ENCODE measurements around the gene F7. TPM values are rescaled to one million over a fixed set of nuclear protein-coding genes. Genes with fewer than 3 reads are reported as not detected.

F7 gene
- total RNA-seq, 4 donors from 2014 or later: 0.20 to 1.2 TPM; not detected in 2

DNA sequence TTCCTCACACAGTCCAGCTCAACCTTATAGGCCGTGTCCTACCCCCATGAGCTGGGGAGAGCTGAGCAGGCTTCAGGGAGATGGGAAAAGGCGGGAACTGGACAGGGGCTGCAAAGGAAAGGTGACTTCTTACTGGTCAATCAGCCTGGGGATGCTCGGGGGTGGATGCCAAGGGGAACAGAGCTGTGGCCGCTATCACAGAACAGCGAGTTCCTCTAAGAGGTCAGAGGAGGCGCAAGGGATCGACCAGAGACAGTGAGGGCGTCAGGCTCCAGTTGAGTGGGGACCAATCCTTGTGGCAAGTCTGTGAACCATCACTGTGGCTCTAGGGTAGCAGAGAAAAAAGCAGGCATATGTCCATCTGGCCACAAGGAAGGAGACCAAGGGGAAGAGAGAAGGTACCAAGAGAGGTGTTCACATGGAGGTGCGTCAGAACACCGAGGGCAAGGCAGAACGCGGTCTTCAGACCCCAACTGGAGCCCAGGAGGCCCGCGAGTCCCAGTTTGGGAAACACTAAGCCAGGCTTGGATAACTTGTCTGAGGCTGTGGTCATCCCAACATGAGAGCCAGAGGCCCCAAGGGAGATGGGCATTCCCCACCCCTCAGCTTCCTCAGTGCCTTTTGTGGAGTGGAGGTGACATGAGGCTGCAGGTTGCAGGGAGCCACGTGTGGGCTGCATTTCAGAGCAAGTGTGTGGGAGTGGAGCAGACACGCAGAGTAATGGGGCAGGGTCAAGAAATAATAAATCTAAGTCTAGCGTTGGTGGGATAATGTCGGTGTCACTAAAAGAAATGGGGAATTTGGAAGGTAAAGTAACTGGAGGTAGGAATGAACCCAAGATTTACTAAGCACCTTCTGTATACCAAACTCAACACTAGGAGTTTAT, 20.9 kb downstream of the F7 start:
- H3K9me3 ChIP-seq: no peaks in the 10 kb centered on the region
- no peaks in the 10 kb centered on the region for H3K36me3 ChIP-seq
- H3K4me1 ChIP-seq: no peaks in the 10 kb centered on the region
- DNase-seq: peak in 1 of 2 donors; percentile 3
- no peak for TF ChIP-seq POLR2A (IDR thresholded peaks at IDR 0.05)
- TF ChIP-seq, protein P1, sequence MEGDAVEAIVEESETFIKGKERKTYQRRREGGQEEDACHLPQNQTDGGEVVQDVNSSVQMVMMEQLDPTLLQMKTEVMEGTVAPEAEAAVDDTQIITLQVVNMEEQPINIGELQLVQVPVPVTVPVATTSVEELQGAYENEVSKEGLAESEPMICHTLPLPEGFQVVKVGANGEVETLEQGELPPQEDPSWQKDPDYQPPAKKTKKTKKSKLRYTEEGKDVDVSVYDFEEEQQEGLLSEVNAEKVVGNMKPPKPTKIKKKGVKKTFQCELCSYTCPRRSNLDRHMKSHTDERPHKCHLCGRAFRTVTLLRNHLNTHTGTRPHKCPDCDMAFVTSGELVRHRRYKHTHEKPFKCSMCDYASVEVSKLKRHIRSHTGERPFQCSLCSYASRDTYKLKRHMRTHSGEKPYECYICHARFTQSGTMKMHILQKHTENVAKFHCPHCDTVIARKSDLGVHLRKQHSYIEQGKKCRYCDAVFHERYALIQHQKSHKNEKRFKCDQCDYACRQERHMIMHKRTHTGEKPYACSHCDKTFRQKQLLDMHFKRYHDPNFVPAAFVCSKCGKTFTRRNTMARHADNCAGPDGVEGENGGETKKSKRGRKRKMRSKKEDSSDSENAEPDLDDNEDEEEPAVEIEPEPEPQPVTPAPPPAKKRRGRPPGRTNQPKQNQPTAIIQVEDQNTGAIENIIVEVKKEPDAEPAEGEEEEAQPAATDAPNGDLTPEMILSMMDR (IDR thresholded peaks at IDR 0.05 in 4 of 5, conservative IDR thresholded peaks at IDR 0.05 in 1 of 5): no peak
- no peaks in the 10 kb centered on the region for H3K27me3 ChIP-seq
- H3K27ac ChIP-seq: no peak overlapping the region
- in situ Hi-C loops (cut with MboI; ENCODE audit: low sequenced_read_pairs in 4 of 4) (no loop called here), intact Hi-C loops (cut with DNase I; ENCODE audit: low total_unique reads) (no loop called here)
- no peak overlapping the region for H3K4me3 ChIP-seq
- ATAC-seq: no peak

- in situ Hi-C loops (cut with MboI; ENCODE audit: low sequenced_read_pairs in 4 of 4): no loop called here
- Histone ChIP-seq H3K27ac (no peak overlapping the region), H3K27me3 (no peaks in the 10 kb centered on the region), H3K9me3 (no peaks in the 10 kb centered on the region), H3K4me1 (no peaks in the 10 kb centered on the region), H3K4me3 (no peak overlapping the region), H3K36me3 (no peaks in the 10 kb centered on the region)
- ATAC-seq (no peak), DNase-seq (peak in 1 of 2 donors; percentile 5)
- intact Hi-C loops (cut with DNase I; ENCODE audit: low total_unique reads): no loop called here
- TF ChIP-seq, protein P1 (IDR thresholded peaks at IDR 0.05 in 4 of 5, conservative IDR thresholded peaks at IDR 0.05 in 1 of 5): no peak
- TF ChIP-seq POLR2A (IDR thresholded peaks at IDR 0.05): no peak
Observed at GRCh38 chr13:113129480-113129879, 23.9 kb downstream of the F7 start.

DNA sequence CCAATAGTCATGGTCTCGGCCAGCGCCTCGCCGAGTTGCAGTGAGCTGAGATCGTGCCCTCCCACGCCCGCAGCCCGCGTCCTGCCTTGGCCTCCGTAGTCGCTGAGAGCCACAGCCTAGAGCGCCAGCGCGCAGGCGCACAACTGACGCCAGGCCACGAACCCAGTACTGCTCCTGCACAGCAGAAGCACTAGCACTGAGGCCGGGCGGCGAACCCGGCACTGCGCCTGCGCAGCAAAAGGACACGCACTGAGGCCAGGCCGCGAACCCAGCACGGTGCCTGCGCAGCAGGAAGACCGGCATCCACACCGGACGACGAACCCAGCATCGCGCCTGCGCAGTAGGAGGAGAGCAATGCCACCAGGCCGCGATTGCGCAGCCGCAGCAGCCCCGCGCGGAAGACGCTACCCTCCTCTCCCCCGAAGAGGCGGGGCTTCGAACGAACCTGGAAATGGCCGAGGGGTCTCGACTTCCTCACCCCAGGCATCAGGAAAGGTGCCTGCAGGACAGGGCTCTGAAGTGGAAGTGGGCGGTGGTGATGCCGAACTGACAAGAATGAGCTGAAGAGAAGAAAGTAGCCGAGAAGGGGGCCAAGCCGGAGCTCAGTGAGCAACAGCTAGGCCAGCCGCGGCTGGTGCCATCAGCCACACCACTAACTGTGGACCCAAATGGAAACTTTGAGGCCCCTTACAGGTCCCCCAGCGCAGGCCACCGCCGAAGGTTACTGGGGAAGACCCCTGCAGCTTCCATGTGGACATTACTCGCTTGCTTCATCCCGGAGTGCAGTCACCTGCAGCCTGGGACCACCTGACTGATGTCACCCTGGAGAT, 24.5 kb downstream of the F7 start:
- in situ Hi-C loops (cut with MboI; ENCODE audit: low sequenced_read_pairs in 4 of 4): no loop called here
- Histone ChIP-seq H3K27me3 (no peaks in the 10 kb centered on the region), H3K27ac (no peak overlapping the region), H3K36me3 (no peaks in the 10 kb centered on the region), H3K4me3 (peak overlapping the region in 1 of 4 donors; percentile 2), H3K9me3 (no peaks in the 10 kb centered on the region), H3K4me1 (no peaks in the 10 kb centered on the region)
- no peak for TF ChIP-seq POLR2A (IDR thresholded peaks at IDR 0.05)
- TF ChIP-seq, protein P1 (IDR thresholded peaks at IDR 0.05 in 4 of 5, conservative IDR thresholded peaks at IDR 0.05 in 1 of 5): no peak
- intact Hi-C loops (cut with DNase I; ENCODE audit: low total_unique reads): no loop called here
- ATAC-seq (no peak), DNase-seq (peak in 1 of 2 donors; percentile 11)

DNA sequence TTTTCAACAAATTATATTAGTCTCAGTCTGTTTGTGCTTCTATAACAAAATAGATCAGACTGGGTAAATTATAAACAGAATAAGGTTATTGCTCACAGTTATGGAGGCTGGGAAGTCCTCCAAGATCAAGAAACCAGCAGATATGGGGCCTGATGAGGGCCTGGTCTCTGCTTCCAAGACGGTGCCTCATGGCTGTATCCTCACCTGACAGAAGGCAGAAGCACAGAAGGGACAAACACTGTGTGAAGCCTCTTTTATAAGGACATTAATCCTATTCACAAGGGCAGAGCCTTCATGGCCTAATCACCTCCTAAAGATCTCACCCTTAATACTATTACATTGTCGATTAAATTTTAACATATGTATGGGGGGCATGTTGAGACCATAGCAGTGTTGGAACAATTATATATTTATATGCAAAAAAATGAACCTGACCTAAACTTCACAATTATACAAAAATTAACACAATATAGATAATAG, 29.7 kb downstream of the F7 start:
- no peak for ATAC-seq
- TF ChIP-seq, protein P1 (IDR thresholded peaks at IDR 0.05 in 4 of 5, conservative IDR thresholded peaks at IDR 0.05 in 1 of 5): no peak
- no peak for TF ChIP-seq POLR2A (IDR thresholded peaks at IDR 0.05)
- Histone ChIP-seq H3K4me3 (no peak overlapping the region), H3K9me3 (no peaks in the 10 kb centered on the region), H3K36me3 (no peaks in the 10 kb centered on the region), H3K27ac (no peak overlapping the region), H3K27me3 (no peaks in the 10 kb centered on the region), H3K4me1 (no peaks in the 10 kb centered on the region)
- no peak for DNase-seq
- in situ Hi-C loops (cut with MboI; ENCODE audit: low sequenced_read_pairs in 4 of 4) (no loop called here), intact Hi-C loops (cut with DNase I; ENCODE audit: low total_unique reads) (no loop called here)
